Measurements from ENCODE around the gene KIAA1191. TPM values are rescaled to one million over a fixed set of nuclear protein-coding genes. Genes with fewer than 3 reads are reported as not detected.

KIAA1191 gene
- total RNA-seq, 2 experiments from 2014 or later: 33.3 to 41.2 TPM

DNA sequence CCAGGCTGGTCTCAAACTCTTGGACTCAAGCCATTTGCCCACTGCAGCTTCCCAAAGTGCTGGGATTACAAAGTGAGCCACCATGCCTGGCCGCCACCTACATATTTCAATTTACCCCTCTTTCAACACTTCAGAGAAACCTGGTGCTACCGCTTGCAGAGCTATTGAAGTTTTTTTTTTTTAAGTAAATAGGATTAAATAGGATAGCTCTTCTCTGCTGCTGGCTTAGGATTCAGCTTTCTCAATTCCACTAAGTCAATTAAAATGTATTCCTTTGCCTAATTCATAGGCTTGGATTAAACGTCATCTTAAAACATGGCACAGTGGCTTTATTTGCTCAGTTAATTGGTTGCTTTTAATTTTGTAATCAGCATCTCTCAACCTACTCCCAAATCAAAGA lies 41.0 kb downstream of the KIAA1191 start:
- intact Hi-C loops (cut with micrococcal nuclease; ENCODE audit: unreplicated experiment): no loop called here
- BruUV-seq (replicated peaks): no TSS peak
- Histone ChIP-seq H2AFZ (ENCODE audit: low read length) (no peak overlapping the region), H3K9me2 (ENCODE audit: insufficient read depth, low read length) (no peaks in the 10 kb centered on the region), H3K27ac (ENCODE audit: low read depth, low read length, poor library complexity, severe bottlenecking) (no peak overlapping the region), H3K36me3 (ENCODE audit: insufficient read depth, low read length) (peaks cover 30% of the 10 kb centered on the region), H3K79me2 (ENCODE audit: insufficient read depth, low read depth, low read length) (no peaks in the 10 kb centered on the region), H3K9me3 (ENCODE audit: low read length) (no peaks in the 10 kb centered on the region), H4K20me1 (ENCODE audit: insufficient read depth, low read length) (no peaks in the 10 kb centered on the region), H3K4me1 (ENCODE audit: insufficient read depth, low read length, poor library complexity, severe bottlenecking) (no peaks in the 10 kb centered on the region), H3K4me3 (ENCODE audit: low read depth, low read length, poor library complexity, severe bottlenecking) (no peak overlapping the region), H3K4me2 (ENCODE audit: low read length) (no peak overlapping the region)
- DNase-seq (ENCODE audit: low spot score): no peak
- TF ChIP-seq, protein P1, sequence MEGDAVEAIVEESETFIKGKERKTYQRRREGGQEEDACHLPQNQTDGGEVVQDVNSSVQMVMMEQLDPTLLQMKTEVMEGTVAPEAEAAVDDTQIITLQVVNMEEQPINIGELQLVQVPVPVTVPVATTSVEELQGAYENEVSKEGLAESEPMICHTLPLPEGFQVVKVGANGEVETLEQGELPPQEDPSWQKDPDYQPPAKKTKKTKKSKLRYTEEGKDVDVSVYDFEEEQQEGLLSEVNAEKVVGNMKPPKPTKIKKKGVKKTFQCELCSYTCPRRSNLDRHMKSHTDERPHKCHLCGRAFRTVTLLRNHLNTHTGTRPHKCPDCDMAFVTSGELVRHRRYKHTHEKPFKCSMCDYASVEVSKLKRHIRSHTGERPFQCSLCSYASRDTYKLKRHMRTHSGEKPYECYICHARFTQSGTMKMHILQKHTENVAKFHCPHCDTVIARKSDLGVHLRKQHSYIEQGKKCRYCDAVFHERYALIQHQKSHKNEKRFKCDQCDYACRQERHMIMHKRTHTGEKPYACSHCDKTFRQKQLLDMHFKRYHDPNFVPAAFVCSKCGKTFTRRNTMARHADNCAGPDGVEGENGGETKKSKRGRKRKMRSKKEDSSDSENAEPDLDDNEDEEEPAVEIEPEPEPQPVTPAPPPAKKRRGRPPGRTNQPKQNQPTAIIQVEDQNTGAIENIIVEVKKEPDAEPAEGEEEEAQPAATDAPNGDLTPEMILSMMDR (conservative IDR thresholded peaks at IDR 0.05; ENCODE audit: low read length): no peak
- no peak for TF ChIP-seq EZH2phosphoT487 (IDR thresholded peaks at IDR 0.05; ENCODE audit: borderline replicate concordance, low read depth, low read length)
- CTCF ChIA-PET (ENCODE audit: unreplicated experiment): no interaction called here
- POLR2A ChIA-PET: interaction anchor here (0.9 to 1.0 kb wide), 2 partner anchors 10 to 37 kb away, joined by 3 read pairs; no protein-coding TSS in a partner anchor

DNA sequence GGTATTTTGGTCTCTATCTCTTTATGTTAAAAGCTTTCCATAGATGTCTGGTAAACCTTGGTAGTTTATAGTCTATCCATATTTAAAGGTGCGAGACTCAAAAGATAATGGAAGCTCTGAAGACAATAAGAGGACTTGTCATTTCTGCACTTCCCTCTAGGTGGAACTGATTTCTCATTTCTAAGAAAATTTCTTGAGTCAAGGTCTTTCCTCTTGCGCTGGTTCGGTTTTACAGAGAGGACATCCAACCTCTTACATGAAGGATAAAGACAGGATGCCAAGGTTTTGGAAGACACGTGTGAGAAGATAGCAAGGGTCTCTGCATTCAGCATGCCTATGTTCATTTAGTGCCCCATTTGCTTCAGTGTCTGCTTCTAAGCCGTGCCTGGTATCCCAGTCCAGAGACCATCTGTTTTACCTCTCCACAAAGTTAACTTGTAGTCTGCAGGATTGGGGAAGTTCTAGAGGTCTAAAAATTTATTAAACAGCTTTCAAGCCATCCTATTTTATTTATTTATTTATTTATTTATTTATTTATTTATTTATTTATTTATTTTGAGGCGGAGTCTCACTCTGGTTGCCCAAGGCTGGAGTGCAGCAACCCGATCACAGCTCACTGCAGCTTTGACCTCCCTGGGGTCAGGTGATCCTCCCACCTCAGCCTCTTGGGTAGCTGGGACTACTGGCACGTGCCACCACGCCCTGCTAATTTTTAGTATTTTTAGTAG lies 41.6 kb downstream of the KIAA1191 start:
- intact Hi-C loops (cut with micrococcal nuclease; ENCODE audit: unreplicated experiment): no loop called here
- H3K27ac ChIP-seq (ENCODE audit: low read depth, low read length, poor library complexity, severe bottlenecking): no peak overlapping the region
- ChIA-PET CTCF (ENCODE audit: unreplicated experiment) (interaction anchor here (1.3 kb wide), 1 partner anchor 87 kb away, joined by 3 read pairs; no protein-coding TSS in a partner anchor), POLR2A (interaction anchor here (0.9 to 1.0 kb wide), 2 partner anchors 9 to 38 kb away, joined by 3 read pairs; no protein-coding TSS in a partner anchor)
- no peaks in the 10 kb centered on the region for H3K4me1 ChIP-seq (ENCODE audit: insufficient read depth, low read length, poor library complexity, severe bottlenecking)
- H3K9me2 ChIP-seq (ENCODE audit: insufficient read depth, low read length): no peaks in the 10 kb centered on the region
- no peaks in the 10 kb centered on the region for H3K9me3 ChIP-seq (ENCODE audit: low read length)
- BruUV-seq (replicated peaks): no TSS peak
- H3K79me2 ChIP-seq (ENCODE audit: insufficient read depth, low read depth, low read length): no peaks in the 10 kb centered on the region
- H3K36me3 ChIP-seq (ENCODE audit: insufficient read depth, low read length): peaks cover 36% of the 10 kb centered on the region
- TF ChIP-seq EZH2phosphoT487 (IDR thresholded peaks at IDR 0.05; ENCODE audit: borderline replicate concordance, low read depth, low read length): no peak
- TF ChIP-seq, protein P1 (conservative IDR thresholded peaks at IDR 0.05; ENCODE audit: low read length): peak; percentile 62
- no peak overlapping the region for H2AFZ ChIP-seq (ENCODE audit: low read length)
- H3K4me2 ChIP-seq (ENCODE audit: low read length): no peak overlapping the region
- H4K20me1 ChIP-seq (ENCODE audit: insufficient read depth, low read length): no peaks in the 10 kb centered on the region
- no peak overlapping the region for H3K4me3 ChIP-seq (ENCODE audit: low read depth, low read length, poor library complexity, severe bottlenecking)
- DNase-seq (ENCODE audit: low spot score): peak; percentile 5
